ENCODE measurements around the gene YLPM1. TPM values are rescaled to one million over a fixed set of nuclear protein-coding genes. Genes with fewer than 3 reads are reported as not detected.

YLPM1 gene, protein sequence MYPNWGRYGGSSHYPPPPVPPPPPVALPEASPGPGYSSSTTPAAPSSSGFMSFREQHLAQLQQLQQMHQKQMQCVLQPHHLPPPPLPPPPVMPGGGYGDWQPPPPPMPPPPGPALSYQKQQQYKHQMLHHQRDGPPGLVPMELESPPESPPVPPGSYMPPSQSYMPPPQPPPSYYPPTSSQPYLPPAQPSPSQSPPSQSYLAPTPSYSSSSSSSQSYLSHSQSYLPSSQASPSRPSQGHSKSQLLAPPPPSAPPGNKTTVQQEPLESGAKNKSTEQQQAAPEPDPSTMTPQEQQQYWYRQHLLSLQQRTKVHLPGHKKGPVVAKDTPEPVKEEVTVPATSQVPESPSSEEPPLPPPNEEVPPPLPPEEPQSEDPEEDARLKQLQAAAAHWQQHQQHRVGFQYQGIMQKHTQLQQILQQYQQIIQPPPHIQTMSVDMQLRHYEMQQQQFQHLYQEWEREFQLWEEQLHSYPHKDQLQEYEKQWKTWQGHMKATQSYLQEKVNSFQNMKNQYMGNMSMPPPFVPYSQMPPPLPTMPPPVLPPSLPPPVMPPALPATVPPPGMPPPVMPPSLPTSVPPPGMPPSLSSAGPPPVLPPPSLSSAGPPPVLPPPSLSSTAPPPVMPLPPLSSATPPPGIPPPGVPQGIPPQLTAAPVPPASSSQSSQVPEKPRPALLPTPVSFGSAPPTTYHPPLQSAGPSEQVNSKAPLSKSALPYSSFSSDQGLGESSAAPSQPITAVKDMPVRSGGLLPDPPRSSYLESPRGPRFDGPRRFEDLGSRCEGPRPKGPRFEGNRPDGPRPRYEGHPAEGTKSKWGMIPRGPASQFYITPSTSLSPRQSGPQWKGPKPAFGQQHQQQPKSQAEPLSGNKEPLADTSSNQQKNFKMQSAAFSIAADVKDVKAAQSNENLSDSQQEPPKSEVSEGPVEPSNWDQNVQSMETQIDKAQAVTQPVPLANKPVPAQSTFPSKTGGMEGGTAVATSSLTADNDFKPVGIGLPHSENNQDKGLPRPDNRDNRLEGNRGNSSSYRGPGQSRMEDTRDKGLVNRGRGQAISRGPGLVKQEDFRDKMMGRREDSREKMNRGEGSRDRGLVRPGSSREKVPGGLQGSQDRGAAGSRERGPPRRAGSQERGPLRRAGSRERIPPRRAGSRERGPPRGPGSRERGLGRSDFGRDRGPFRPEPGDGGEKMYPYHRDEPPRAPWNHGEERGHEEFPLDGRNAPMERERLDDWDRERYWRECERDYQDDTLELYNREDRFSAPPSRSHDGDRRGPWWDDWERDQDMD (N-terminal part only)
- 41.8 and 41.9 TPM in 2 replicates for total RNA-seq

DNA sequence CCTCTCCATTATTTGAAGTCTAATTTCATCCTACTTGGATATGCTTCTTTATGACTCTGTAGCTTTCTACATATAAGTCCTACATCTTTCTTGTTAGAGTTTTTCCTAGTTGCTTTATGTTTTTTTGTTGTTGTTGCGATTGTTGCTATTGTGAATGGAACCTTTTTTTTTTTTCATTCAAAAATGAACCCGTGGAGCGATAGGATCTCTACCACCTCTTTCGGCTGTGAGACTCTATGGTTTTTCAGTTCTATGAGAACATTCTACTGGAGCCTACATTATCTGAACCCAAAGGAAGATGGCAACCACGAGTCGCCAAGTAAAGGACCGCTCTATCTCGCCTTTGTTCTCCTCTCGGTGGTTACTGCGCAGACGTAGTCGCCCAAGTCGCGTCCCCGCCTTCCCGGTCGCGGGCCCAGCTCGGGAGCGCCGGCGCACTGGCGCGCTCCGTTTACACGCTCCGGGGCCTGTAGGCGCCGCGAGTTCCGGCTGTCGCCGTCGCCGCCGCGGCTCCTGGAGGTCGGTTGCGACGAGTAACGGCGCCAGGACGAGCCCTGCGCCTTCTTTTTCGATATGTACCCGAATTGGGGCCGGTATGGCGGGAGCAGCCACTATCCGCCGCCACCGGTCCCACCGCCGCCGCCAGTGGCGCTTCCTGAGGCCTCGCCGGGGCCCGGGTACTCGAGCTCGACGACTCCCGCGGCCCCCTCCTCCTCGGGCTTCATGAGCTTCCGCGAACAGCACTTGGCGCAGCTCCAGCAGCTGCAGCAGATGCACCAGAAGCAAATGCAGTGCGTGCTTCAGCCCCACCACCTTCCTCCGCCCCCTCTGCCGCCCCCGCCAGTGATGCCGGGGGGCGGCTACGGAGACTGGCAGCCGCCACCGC is at the start of gene YLPM1:
Gene YLPM1, plus strand, starts transcription at position 400 of the 886 bp plus-strand sequence. Its CDS starts 174 bp downstream, at position 574.

DNA sequence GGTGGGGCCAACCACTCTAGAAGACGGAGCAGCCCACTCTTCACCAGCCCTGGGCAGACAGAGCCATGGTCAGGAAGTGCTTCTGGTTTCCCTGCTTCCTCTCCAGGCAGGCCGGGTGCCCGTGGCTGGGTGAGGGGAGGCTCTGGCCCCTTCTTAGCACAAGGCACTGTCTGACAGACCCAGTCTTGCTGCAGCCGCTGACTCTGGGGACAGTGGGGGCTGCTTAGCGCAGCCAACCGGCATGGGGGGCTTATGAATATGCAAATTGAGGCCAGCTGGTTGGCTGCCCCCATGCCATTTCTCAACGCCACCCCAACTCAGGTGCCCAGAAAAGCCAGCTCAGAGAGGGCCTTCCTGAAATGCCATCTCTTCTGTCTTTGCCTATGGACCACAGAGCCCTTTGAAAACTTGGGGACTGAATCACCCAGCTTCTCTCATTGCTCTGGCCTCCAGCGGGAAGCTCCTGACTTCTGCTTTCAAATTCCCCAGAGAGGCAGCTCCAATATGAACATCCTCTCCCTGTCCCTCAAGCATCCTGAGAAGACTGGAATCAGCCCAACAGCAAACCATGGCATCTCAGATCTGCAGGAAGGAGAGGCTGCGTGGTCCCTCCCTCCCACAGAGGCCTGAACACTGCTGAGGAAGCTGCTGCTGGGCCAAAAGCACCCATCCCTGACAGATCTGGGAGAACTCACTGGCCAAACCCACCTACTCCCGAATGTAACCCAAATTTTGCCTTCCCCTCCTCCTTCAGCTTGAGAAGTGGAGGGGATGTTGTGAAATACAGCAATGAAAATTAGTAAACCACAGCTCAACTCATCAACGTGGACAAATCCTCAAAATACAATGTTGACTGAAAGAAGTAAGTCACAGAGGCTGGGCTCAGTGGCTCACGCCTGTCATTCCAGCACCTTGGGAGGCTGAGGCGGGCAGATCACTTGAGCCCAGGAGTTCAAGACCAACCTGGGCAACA is 113.1 kb downstream of the YLPM1 start, which contains the start of gene PROX2:
Gene PROX2, minus strand, starts transcription at position 205 of the 973 bp plus-strand sequence. CDS start 12,311 bp downstream, outside the sequence.

DNA sequence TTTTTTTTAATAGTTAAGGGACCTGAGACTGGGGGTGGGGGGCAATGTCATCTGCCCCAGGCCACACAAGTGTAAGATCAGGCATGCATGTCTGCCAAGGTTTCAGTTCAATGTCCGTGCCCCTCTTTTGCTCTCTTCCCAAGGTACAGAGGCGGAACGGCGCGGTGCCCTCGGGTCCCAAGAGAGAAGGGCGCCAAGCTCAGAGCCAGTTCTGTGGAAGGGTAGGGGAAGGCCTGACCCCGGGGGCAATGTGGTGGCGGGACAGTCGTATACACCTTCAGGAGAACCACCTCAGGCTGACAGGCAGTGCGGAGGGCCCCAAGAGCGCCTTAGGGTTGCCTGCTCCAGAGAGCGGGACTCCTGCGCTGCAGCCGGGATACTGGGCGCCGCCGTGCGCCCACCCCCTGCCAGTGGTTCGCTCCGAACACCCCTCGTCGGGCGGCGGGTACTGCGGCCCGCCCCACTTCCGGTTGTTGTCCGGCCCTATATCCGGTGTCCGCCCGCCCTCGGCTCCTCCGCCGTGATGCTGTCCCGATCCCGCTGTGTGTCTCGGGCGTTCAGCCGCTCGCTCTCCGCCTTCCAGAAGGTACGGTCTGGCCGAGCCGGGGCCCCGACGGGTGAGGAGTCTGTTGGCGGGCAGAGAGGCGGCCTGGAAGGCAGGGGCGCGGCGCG is 118.5 kb downstream of the YLPM1 start, which contains the start of gene DLST:
Gene DLST, plus strand, starts transcription at position 486 of the 672 bp plus-strand sequence. Its CDS starts 38 bp downstream, at position 524.

Other genes with a start within 250 kb of the YLPM1 start
- 243 and 301 TPM in 2 replicates for gene LTBP2, start 151.1 kb upstream of the YLPM1 start, total RNA-seq
- gene AREL1, start 50.2 kb upstream of the YLPM1 start, total RNA-seq: 46.1 and 48.0 TPM in 2 replicates
- 26.8 and 44.9 TPM in 2 replicates for gene FCF1, start 50.2 kb upstream of the YLPM1 start, total RNA-seq
- under 0.01 TPM in 1 of 2 replicates, not detected in the other for gene PROX2, start 112.8 kb downstream of the YLPM1 start, total RNA-seq
- gene DLST, start 118.6 kb downstream of the YLPM1 start, total RNA-seq: 68.3 and 77.8 TPM in 2 replicates
- gene RPS6KL1, start 159.9 kb downstream of the YLPM1 start, total RNA-seq: 10.5 and 14.7 TPM in 2 replicates
- gene PGF, start 192.3 kb downstream of the YLPM1 start, total RNA-seq: 320 and 421 TPM in 2 replicates
- 79.4 and 187 TPM in 2 replicates for gene EIF2B2, start 239.6 kb downstream of the YLPM1 start, total RNA-seq